SK-N-SH (cell line): Measurements from ENCODE around the gene LIPE. TPM values are rescaled to one million over a fixed set of nuclear protein-coding genes. Genes with fewer than 3 reads are reported as not detected.

ENCODE experiments used
- CTCF ChIA-PET: fragments of 300-600, 350-600 bp; formaldehyde crosslinking; extraction: SDS; loops from one replicate; lab custom pipeline; 2021; lab: Yijun Ruan, JAX
- POLR2A ChIA-PET: fragments of 350-600 bp; sonication (Branson Sonifier 250); formaldehyde crosslinking; extraction: SDS; loops from one replicate; lab custom pipeline; 2020; ENCODE audit warnings: antibody characterized with exemption, inconsistent platforms; lab: Yijun Ruan, JAX
- DNase-seq: peaks from one replicate; pipeline ENCODE4 v3.0.0; 2012
- H2AFZ ChIP-seq: fragments of 200-600 bp; sonication (generic); 2 replicates; pipeline ENCODE4 v1.8.1; 2016; ENCODE audit warnings: antibody characterized with exemption, mild to moderate bottlenecking, low read depth
- H3F3A ChIP-seq: fragments of 200-600 bp; sonication (generic); replicated peaks from 2 replicates; pipeline ENCODE3; 2016; ENCODE audit warnings: antibody characterized with exemption, mild to moderate bottlenecking; ENCODE audit not compliant: insufficient read depth
- H3K27ac ChIP-seq, 2 experiments: fragments of 200-500 bp in 1 of 2; fragments of 200-600 bp in 1 of 2; sonication (Bioruptor generic) in 1 of 2; sonication (generic), shearing (Covaris generic) in 1 of 2; 2 replicates each; pipeline versions ENCODE4 v1.5.1 to v1.6.1; 2014 to 2016; ENCODE audit warnings: low read depth in 2 of 2, inconsistent platforms in 1 of 2, low read length in 1 of 2, mild to moderate bottlenecking in 1 of 2, mixed read lengths in 1 of 2
- H3K27me3 ChIP-seq: fragments of 200-600 bp; sonication (generic), shearing (Covaris generic); 2 replicates; pipeline ENCODE4 v1.6.1; 2016; ENCODE audit warnings: mixed run types; ENCODE audit not compliant: insufficient read depth
- H3K36me3 ChIP-seq, 2 experiments: fragments of 200-500 bp in 1 of 2; fragments of 200-600 bp in 1 of 2; sonication (Bioruptor generic) in 1 of 2; sonication (generic) in 1 of 2; replicated peaks in 1 of 2; 2 replicates each; pipeline versions ENCODE3 to v1.5.1; 2014 to 2016; ENCODE audit warnings: low read length in 1 of 2, mild to moderate bottlenecking in 1 of 2; ENCODE audit not compliant: insufficient read depth in 2 of 2, control insufficient read depth in 1 of 2
- H3K4me1 ChIP-seq, 2 experiments: fragments of 200-500 bp in 1 of 2; fragments of 200-600 bp in 1 of 2; sonication (Bioruptor generic) in 1 of 2; sonication (generic), shearing (Covaris generic) in 1 of 2; 2 replicates each; pipeline versions ENCODE4 v1.5.1 to v1.6.1; 2014 to 2016; ENCODE audit warnings: low read depth in 1 of 2, low read length in 1 of 2, mixed run types in 1 of 2; ENCODE audit not compliant: insufficient read depth in 2 of 2, control insufficient read depth in 1 of 2
- H3K4me2 ChIP-seq: fragments of 200-600 bp; sonication (generic), shearing (Covaris generic); 2 replicates; pipeline ENCODE4 v1.6.1; 2017; ENCODE audit warnings: mixed run types
- H3K4me3 ChIP-seq, 2 experiments: fragments of 200-500 bp in 1 of 2; fragments of 200-600 bp in 1 of 2; sonication (Bioruptor generic) in 1 of 2; sonication (generic), shearing (Covaris generic) in 1 of 2; 2 replicates each; pipeline versions ENCODE4 v1.5.1 to v1.8.1; 2014 to 2016; ENCODE audit warnings: low read depth in 2 of 2, inconsistent platforms in 1 of 2, low read length in 1 of 2, mild to moderate bottlenecking in 1 of 2, mixed read lengths in 1 of 2, moderate library complexity in 1 of 2
- H3K79me2 ChIP-seq: fragments of 200-600 bp; sonication (generic); 2 replicates; pipeline ENCODE4 v1.8.1; 2017; ENCODE audit warnings: mild to moderate bottlenecking; ENCODE audit not compliant: insufficient read depth
- H3K9ac ChIP-seq: fragments of 200-600 bp; sonication (generic); 2 replicates; pipeline ENCODE4 v1.6.1; 2017; ENCODE audit warnings: mixed run types
- H3K9me2 ChIP-seq: fragments of 200-600 bp; sonication (generic); 2 replicates; pipeline ENCODE4 v1.6.1; 2017; ENCODE audit warnings: mixed run types
- H3K9me3 ChIP-seq: fragments of 200-600 bp; sonication (generic); 2 replicates; pipeline ENCODE4 v1.6.1; 2017; ENCODE audit warnings: mixed run types, mild to moderate bottlenecking, moderate library complexity
- H4K20me1 ChIP-seq: fragments of 200-600 bp; sonication (generic); 2 replicates; pipeline ENCODE4 v1.6.1; 2017; ENCODE audit warnings: mild to moderate bottlenecking, mixed run types; ENCODE audit not compliant: insufficient read depth
- CHD2 ChIP-seq: fragments of 150-350 bp; IDR thresholded peaks from 2 replicates; pipeline ENCODE4 v1.6.1; 2018; ENCODE audit warnings: low read length; ENCODE audit not compliant: partially characterized antibody
- EP300 ChIP-seq, 2 experiments: IDR thresholded peaks; 2 replicates each; pipeline versions ENCODE4 v1.4.0 to v1.6.1; 2012; ENCODE audit warnings: borderline replicate concordance in 1 of 2, low read depth in 1 of 2, low read length in 1 of 2
- EZH2phosphoT487 ChIP-seq: fragments of 200-600 bp; sonication (generic); IDR thresholded peaks from 2 replicates; pipeline ENCODE4 v1.6.1; 2017; ENCODE audit warnings: low read depth, mixed run types, mild to moderate bottlenecking, antibody characterized with exemption, moderate library complexity, borderline replicate concordance
- GABPA ChIP-seq: IDR thresholded peaks from 2 replicates; pipeline ENCODE4 v1.4.0; 2012; ENCODE audit warnings: low read depth, mild to moderate bottlenecking
- GATA2 ChIP-seq: sonication (generic); formaldehyde crosslinking; IDR thresholded peaks from 2 replicates; pipeline ENCODE4 v1.5.0; 2020; ENCODE audit warnings: mild to moderate bottlenecking, missing genetic modification reagents
- IRF3 ChIP-seq: fragments of 150-350 bp; IDR thresholded peaks from 2 replicates; pipeline ENCODE4 v1.6.1; 2016; ENCODE audit warnings: mild to moderate bottlenecking, low read depth, low read length
- MEF2A ChIP-seq: IDR thresholded peaks from 2 replicates; pipeline ENCODE4 v1.4.0; 2012; ENCODE audit warnings: low read depth, borderline replicate concordance
- RXRA ChIP-seq: IDR thresholded peaks from 2 replicates; pipeline ENCODE4 v1.4.0; 2012; ENCODE audit warnings: low read depth, mild to moderate bottlenecking, borderline replicate concordance
- SIN3A ChIP-seq: IDR thresholded peaks from 2 replicates; pipeline ENCODE4 v1.6.1; 2012; ENCODE audit warnings: low read depth, mild to moderate bottlenecking, low read length, moderate library complexity, borderline replicate concordance
- TCF12 ChIP-seq: IDR thresholded peaks from 2 replicates; pipeline ENCODE4 v1.4.0; 2012
- TEAD4 ChIP-seq: IDR thresholded peaks from 2 replicates; pipeline ENCODE4 v1.4.0; 2012; ENCODE audit warnings: mild to moderate bottlenecking, borderline replicate concordance; ENCODE audit not compliant: insufficient read depth
- YY1 ChIP-seq: IDR thresholded peaks from 2 replicates; pipeline ENCODE4 v1.4.0; 2012; ENCODE audit warnings: low read depth, mild to moderate bottlenecking
- WGBS: methylation state at CpG from one replicate; pipeline ENCODE4 v1.1.6; 2017; ENCODE audit warnings: low lambda C conversion rate; 5-methylcytosine and 5-hydroxymethylcytosine counted together
- polyA plus RNA-seq, 3 experiments: library from polyadenylated mRNA; depleted of rRNA; stranded (reverse); fragments of >200 nt; gene quantifications; 2 replicates each; pipeline ENCODE4 v1.2.3, GENCODE V29; 2012
- TF ChIP-seq, protein P1 (sequence below): fragments of 200-600 bp; sonication (generic); IDR thresholded peaks from 2 replicates; pipeline ENCODE4 v1.6.1; 2017; ENCODE audit warnings: antibody characterized with exemption, mild to moderate bottlenecking, moderate library complexity

Gene LIPE
- polyA plus RNA-seq, 1 of the 3 experiments (the other 2 are of a cell fraction): 4.4 TPM

DNA sequence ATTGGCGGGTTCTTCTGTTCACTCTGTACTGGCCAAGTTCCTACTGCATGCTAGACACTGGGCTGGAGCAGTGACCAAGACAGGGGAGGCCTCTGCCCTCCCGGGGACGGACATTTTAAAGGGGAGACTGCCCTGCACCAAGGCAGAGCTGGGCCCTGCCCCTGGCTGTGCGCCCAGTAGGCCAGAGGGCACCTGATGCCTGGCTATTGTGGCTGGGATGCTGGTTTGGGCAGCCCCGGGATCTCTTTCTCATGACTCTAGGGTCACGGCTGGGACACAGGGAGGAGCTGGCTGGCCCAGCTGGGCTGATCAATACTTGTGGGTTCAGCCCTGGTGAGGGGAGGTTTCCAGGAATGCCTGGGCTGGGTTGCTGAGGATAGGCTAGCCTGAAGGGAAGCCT, 17.7 kb downstream of the LIPE start (continued):
- TF ChIP-seq, protein P1, sequence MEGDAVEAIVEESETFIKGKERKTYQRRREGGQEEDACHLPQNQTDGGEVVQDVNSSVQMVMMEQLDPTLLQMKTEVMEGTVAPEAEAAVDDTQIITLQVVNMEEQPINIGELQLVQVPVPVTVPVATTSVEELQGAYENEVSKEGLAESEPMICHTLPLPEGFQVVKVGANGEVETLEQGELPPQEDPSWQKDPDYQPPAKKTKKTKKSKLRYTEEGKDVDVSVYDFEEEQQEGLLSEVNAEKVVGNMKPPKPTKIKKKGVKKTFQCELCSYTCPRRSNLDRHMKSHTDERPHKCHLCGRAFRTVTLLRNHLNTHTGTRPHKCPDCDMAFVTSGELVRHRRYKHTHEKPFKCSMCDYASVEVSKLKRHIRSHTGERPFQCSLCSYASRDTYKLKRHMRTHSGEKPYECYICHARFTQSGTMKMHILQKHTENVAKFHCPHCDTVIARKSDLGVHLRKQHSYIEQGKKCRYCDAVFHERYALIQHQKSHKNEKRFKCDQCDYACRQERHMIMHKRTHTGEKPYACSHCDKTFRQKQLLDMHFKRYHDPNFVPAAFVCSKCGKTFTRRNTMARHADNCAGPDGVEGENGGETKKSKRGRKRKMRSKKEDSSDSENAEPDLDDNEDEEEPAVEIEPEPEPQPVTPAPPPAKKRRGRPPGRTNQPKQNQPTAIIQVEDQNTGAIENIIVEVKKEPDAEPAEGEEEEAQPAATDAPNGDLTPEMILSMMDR: no peak
- TF ChIP-seq GABPA (no peak), EP300 (IDR thresholded peaks at IDR 0.05; ENCODE audit: borderline replicate concordance in 1 of 2, low read depth in 1 of 2, low read length in 1 of 2) (no peak), TEAD4 (no peak), IRF3 (no peak), TCF12 (no peak), YY1 (no peak), MEF2A (no peak)
- TF ChIP-seq, all 33 proteins: peak for 0

DNA sequence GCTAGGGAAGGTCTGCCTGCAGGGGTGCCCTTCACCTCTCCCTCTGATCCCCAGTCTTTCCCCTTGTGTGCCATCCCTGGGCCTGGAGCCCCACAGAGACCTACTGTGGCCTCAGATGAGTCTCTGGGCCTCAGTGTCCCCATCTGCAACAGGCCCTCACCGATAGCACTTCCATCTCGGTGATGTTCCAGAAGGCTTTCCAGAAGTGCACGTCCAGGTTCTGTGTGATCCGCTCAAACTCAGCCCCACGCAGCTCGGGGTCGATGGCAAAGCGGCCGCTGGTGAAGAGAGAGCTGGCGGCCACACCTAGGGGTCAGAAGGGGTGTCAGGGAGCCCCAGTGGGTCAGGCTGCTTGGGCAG, 19.4 kb downstream of the LIPE start:
- no peaks in the 10 kb centered on the region for H3K9me2 ChIP-seq
- peaks cover 0 to 7% of the 10 kb centered on the region in 2 experiments for H3K36me3 ChIP-seq
- no peaks in the 10 kb centered on the region for H3F3A ChIP-seq
- WGBS: 93% methylated on average over 7 of the region's 10 CpGs
- ChIA-PET CTCF (interaction anchor here (1.6 kb wide), 1 partner anchor 12 kb away, joined by 6 read pairs; no protein-coding TSS in a partner anchor), POLR2A (no interaction called here)
- H3K79me2 ChIP-seq: no peaks in the 10 kb centered on the region
- H3K27ac ChIP-seq: no peak overlapping the region
- H2AFZ ChIP-seq: no peak overlapping the region
- TF ChIP-seq RXRA (no peak), GATA2 (no peak)
- H3K4me3 ChIP-seq: no peak overlapping the region
- H4K20me1 ChIP-seq: no peaks in the 10 kb centered on the region
- H3K9me3 ChIP-seq: no peaks in the 10 kb centered on the region
- no peak for DNase-seq
- no peak overlapping the region for H3K9ac ChIP-seq
- H3K4me2 ChIP-seq: no peak overlapping the region
- no peaks in the 10 kb centered on the region for H3K27me3 ChIP-seq
- H3K4me1 ChIP-seq: peaks cover 0 to 22% of the 10 kb centered on the region in 2 experiments; a peak in 1 of 4 replicates

DNA sequence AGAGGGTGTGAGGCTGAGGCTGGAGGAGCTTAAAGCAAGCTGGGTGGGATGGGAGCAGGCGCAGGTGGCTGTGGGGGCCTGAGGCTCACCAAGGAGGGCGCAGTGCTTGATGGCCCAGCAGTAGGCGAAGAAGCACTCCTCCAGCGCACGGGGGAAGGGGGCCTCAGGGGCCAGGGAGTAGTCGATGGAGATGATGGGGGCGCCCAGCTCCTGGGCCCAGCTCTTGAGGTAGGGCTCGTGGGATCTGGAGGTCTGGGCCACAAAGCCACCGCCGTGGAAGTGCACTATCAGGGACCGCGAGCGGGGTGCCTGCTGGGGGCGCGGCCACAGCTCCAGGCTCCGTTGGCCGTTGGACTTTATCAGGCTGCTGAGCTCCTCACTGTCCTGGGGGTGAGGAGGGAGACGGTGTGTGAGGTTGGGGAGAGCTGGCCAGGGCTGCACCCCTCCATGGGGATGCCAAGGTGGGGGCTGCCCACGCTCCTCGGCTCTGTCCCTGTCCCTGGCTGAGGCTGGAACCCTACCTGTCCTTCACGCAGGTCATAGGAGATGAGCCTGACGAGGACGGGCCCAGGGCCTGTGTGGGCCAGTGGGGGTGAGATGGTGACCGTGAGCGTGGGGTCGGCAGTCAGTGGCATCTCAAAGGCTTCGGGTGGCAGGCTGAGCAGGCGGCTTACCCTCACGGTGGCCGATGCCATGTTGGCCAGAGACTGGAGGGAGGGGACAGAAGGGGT, 19.9 kb downstream of the LIPE start:
- no peaks in the 10 kb centered on the region for H3F3A ChIP-seq
- H3K4me3 ChIP-seq: no peak overlapping the region
- 96% methylated on average over 27 of the region's 30 CpGs for WGBS
- H3K27ac ChIP-seq: no peak overlapping the region
- H3K79me2 ChIP-seq: no peaks in the 10 kb centered on the region
- DNase-seq: peak; percentile 24
- ChIA-PET POLR2A (no interaction called here), CTCF (interaction anchor here (1.6 kb wide), 2 partner anchors 13 to 31 kb away, joined by 4 to 6 read pairs; no protein-coding TSS in a partner anchor)
- no peaks in the 10 kb centered on the region for H3K9me2 ChIP-seq
- no peaks in the 10 kb centered on the region for H3K9me3 ChIP-seq
- peaks cover 0 to 22% of the 10 kb centered on the region in 2 experiments; a peak in 1 of 4 replicates for H3K4me1 ChIP-seq
- H2AFZ ChIP-seq: no peak overlapping the region
- H4K20me1 ChIP-seq: no peaks in the 10 kb centered on the region
- no peak overlapping the region for H3K4me2 ChIP-seq
- H3K9ac ChIP-seq: no peak overlapping the region
- peaks cover 0 to 7% of the 10 kb centered on the region in 2 experiments for H3K36me3 ChIP-seq
- H3K27me3 ChIP-seq: no peaks in the 10 kb centered on the region
- no peak for TF ChIP-seq GABPA
- TF ChIP-seq CHD2: no peak
- TF ChIP-seq SIN3A: no peak
- TF ChIP-seq EZH2phosphoT487: no peak
- TF ChIP-seq, all 33 proteins: peak for 0
